Hindlimb muscle (tissue), 1 donor: Measurements from ENCODE around the gene API5. TPM values are rescaled to one million over a fixed set of nuclear protein-coding genes. Genes with fewer than 3 reads are reported as not detected.
"Not testable (repeated sequence)": the region's sequence is repeated elsewhere in the genome, so short reads cannot be mapped to it uniquely, and the experiment has no call there.

ENCODE experiments used
- DNase-seq: peaks from one replicate; pipeline ENCODE4 v3.0.0-alpha.2; 2013
- polyA plus RNA-seq: library from polyadenylated mRNA; unstranded; fragments of 120-200 nt; gene quantifications from one replicate; pipeline ENCODE4 v1.2.1, GENCODE V29; 2013; ENCODE audit not compliant: insufficient read length

The API5 gene
- polyA plus RNA-seq = 38.7 TPM

DNA sequence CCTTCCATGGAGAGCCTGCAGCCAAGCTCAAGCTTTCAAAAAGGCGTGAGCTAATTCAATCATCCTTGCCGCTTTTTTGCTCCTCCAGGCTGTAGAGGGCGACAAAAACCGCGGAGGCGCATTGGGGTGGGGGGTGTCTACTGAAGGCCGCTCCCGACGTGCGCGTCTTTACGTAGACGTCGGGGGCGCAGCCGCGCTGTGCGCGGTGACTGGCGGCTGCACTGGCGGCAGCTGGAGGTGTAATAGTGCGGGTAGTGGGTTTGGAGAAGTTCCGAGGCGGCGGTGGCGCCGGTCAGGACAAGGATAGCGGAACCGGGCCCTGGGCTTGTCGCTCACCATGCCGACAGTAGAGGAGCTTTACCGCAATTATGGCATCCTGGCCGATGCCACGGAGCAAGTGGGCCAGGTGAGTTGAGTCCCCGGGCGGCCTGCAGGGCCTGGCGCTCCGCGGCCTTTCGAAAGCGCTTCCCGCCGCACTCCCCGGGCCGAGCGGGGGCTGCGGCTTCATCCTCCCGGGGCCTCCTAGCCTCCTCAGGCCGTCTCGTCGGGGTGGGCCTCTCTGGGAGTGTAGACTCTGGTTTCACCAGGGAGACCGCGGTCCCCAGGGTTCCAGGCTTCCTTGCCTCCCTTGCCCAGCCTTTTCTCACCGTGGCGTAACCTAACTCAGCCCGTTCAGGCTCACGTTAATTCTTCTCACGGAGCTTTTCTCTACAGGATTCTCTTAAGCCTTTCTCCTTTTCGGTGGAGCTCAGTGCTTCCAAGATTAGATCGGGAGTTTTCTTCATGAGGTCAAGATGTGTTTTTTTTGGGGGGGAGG, at the start of gene API5:
Gene API5, plus strand, starts transcription at position 206 of the 817 bp plus-strand sequence. Its CDS starts 132 bp downstream, at position 338.
- DNase-seq = peak; percentile 94

DNA sequence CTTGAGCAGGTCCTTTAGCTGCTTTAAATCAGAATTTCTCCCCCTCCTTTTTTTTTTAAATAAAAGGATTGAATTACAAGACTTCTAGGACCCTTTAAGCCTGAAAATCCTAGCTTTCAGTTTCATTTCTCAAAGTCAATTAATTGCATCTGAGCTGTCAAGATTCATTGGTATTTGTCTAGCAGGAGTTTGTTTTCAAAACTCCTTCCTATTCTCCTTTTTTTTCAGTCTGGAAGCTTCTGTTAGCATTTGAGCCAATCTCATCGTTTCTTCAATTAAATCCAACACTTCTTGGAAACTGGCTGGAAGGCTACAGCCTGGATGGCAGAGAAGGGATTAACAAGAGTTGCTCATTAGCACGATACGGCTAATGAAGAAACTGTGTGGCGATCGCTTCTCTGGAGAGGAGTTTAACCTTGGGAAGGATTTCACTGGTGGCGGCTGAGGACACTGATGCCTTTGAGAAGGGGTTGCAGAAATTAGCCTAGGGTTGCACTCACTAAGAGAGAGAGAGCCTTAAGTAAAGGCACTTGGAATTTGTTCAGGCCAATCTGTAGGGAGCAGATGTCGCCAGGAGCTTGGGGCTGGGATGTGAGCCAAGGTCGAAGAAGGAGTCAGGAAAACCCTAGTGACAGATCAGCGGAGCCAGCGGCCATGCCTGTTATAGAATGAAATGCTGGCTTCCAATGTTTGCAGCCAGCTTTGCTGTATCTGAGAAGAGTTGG, 43.8 kb upstream of the API5 start:
- peak; percentile 38 for DNase-seq

DNA sequence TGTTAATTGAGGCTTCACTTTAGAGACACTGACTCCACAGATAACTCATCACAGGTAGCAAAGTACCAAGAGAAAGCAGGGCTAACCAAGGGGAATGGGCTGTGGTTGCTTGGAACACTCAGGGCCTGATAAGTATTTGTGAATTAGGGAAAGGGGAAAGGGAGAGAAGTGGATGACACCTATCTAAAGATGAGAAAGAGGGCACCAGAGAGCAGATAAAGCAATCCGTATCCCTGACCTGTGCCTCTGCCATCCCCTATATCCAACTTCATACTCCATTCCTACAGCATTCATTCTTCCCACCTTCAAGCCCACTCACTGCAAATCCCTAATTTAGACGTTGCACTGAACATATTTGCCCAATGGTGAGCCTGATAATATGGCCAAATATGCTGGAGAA, 43.0 kb upstream of the API5 start:
- DNase-seq = no peak

DNA sequence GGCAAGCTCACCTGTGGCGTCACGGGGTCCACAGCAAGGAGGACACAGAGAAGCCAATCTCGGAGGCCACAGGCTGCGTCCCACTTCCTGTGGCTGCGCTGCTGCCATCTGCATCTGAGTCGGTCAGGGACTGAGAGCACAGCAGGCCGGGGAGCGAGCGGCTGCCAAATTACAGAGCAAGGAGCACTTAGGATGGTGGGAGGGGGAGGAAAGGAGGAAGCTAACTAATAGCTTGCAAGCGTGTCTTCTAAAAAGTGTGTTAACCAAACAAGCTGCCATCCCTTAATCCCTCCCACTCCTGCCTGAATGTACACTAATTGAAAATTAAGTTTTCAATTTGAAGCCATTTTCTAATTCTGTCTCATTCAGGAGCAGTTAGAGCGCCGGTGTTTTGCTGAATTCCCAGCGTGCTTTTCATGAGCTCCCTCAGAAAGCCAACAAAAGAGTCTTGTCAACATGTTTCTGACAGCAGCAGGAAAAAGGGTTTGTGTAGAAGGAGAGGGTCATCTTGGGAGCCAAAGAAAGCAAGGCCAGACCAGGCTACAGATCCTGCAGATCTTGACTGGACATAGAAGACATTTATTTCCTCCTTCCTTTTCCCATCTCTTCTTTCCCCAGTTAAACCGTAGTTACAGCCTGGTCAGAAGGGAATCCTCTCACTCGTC, 42.4 kb upstream of the API5 start:
- DNase-seq = no peak

DNA sequence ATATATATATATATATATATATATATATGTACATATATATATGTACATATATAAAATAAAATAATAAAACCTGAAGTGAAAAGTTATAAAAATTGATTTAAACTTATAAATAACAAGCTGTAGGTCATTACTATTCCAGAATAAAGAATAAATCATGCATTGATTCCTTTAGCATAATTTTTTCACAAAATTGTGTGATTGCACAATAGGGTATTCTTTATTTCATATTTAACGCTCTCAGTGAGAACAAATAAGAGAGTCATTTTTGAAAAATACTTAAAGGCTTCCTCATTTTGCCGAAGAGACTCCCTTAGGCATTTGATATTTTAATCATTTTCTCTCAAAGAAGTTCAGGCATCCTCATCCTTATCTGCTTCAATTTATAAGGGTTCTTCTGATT, 41.3 kb upstream of the API5 start:
- no peak for DNase-seq

DNA sequence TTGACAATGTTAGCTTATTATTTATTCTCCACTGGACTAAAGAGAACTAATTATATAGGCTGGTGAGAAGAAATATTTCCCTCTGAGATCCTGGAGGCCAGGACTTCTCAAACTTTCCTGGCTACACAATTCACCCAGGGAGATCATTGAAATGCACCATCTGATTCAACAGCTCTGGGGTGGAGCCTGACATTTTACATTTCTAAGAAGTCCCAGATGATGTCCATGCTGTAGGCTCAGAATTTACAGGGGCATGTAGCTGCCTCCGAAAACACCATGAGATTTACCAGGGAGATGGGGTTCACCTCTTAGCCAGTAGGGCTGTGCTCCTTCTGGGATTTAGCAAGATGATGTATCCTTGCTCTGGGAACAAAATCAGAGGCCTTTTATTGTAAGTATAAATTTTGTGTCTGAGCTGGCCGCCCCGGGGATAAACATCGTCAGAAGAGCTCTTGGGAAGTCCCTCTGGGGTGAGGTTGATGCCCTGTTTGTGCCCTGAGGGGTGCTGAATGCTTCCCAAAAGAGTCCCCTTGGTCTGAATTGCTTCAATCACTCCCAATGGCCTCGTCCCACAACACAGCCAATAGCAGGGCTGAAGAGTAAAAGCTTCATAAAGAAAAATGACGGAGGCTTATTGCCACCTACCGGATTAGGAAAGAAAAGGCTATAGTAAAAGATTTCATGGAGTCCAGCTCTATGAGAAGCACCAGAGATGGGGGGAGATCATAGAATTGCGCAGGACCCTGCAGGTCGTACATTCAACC, 33.4 kb upstream of the API5 start:
- no peak for DNase-seq

DNA sequence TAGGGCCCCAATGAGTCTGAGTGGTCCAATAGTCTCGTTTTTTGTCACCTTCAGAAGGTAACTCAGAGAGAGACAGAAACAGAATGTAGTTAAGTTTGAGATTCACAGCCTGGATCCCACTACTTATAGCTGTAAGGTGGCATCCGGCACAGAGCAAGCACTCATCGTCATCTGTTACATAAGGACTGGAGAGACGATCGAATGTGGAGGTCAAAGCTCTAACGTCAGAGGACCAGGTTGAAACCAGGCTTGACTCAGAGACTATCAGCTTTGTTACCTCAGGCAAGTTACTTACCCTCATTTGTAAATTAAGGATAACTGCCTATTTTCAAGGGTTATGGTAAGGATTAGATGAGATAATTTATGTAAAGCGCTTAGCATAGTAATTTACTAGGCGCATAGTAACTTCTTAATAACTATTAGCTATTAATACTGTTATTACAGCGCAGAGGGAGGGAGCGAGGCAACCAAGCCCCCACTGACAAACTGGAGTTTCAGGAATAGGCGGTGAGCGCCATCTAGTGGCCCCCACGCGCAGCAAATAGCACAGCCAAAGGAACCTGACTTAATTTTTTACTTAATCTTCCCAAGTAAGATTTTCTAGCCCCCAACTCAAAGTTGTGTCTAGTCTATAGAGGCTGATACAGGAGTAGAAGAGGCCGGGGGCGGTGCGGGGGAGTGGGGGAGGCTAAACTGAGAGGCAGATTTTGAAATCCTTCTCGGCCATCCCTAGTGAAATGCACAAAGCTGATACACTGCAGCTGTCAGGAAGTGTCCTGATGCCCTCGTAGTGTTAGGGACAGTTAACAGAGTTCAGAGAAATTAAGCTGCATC, 29.0 kb upstream of the API5 start:
- no peak for DNase-seq

DNA sequence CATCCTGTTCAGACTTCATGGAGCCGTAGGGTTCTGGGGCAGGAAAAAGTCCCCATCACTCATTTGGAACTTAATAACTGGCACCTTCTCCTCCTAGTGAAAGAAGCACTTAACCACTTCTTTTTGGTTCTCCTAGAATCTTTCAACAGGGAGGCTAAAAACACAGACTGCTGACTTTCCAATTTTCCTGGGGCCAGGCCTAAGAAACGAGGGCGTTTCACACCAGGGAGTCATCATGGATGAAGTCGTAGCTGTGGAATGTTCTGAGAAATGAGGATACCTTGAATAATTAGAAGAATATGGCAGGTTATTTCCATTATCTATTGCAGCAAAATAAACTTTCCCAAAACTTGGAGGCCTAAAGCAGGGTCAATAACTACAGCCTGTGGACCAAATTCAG, 26.0 kb upstream of the API5 start:
- no peak for DNase-seq

DNA sequence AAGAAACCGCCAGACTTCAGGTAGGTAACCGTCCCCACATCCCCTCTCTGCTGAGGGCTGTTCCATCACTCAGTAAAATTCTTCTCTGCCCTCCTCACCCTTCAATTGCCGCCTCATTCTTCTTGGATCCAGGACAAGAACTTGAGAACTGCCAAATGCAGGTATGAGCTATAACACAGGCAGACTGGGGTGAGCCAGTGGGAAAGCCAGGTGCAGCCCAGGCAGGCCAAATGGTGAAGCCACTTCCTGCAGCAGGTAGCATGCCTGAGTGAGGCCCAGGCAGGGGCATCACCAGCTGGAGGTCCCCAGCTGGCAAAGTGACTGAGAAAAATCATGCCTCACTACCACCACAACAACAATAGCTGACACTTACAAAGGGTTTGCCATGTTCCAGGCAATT, 22.4 kb upstream of the API5 start:
- no peak for DNase-seq

DNA sequence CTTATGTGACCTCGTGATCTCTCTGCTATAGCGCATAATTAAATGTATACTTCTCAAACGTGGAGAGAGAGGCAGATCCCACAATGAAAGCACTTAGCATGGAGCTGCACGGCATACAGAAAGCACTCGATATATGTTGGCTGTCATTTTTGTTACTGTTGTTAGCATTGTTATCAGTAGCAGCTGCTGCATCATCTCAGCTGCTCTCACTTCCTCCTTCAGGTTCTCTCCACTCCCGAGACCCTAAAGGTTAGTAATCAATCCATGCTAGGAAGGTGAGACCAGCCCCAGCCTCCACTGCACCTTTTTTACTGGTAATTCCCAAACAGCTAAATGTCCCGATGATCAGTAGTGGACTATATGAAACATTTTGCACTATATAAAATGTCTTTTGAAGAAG, 13.4 kb upstream of the API5 start:
- no peak for DNase-seq

DNA sequence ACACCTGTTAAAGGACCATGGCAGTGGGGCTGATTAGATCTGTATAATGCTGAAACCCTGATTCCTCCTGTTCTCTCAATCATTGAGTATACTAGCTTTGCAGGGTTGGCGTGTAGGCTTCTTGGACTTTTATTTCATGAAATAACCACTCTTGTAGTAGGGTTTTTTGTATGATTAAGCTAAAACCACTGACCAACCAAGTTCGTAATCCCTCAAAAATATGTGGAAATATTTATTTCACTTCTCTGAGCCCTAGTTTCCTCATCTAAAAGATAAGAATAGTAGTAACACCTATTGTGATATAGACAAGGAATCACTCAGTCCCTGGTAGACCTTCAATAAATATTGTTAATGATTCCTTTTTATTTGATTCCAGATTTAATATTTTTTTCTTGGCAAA, 4.2 kb downstream of the API5 start:
- DNase-seq = no peak

DNA sequence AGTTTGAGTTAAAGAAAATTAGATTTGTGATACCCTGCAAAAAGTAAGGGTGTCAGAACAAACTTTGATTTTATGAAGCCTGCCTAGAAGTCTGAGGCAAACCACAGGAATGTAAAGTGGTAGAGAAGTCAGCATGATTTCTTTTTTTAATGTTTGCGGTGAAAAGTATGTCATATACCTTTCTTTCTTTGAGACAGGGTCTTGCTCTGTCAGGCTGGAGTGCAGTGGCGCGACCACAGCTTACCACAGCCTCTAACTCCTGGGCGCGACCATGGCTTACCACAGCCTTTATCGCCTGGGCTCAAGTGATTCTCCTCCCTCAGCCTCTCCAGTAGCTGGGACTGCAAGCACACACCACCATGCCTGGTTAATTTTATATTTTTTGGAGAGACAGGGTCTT, 4.7 kb downstream of the API5 start:
- no peak for DNase-seq

DNA sequence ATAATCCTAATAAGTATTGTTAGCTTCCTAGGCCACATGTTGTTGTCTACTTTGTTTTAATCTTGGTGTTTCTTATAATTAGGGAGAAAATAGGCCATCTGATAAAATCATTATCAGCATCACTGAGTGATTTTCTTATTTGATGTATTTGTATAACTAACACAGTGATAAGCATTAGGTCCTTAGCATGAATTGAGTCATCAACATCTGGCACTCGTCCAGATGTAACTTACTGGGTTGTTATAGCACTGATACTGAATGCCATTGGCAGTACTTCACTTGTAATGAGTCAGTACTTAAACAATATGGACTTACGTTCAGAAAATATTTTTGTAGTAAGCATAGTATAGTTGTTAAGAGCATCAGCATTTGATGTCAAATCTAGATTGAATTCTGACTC, 16.2 kb downstream of the API5 start:
- no peak for DNase-seq

DNA sequence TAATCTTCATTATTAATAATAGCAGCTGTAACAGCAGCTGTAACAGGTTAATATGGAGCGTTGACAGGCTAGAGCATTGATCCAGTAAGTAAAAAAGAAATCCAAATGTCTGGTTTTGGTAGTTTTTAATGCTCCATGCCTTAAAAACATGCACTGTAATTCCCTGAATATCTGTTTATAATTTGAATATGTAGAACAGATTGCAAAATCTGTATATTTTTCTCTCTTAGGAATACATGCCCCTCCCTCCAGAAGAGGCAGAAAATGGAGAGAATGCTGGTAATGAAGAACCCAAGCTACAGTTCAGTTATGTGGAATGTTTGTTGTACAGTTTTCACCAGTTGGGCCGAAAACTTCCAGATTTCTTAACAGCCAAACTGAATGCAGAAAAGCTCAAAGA, 16.7 kb downstream of the API5 start:
- no peak for DNase-seq

DNA sequence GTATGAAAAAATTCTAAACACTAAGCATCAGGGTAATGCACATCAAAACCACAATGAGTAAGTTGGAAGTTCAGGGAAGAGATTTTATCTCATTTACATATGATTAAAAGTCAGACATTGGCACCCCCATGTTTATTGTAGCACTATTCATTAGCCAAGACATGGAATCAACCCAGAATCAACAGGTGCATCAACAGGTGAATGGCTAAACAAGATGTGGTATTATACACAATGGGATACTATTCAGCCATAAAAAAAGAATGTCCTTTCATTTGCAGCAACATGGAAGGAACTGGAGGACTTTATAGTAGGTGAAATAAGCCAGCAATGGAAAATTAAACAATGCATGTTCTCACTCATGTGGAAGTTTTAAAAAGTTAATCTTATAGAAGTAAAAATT, 29.4 kb downstream of the API5 start:
- no peak for DNase-seq

DNA sequence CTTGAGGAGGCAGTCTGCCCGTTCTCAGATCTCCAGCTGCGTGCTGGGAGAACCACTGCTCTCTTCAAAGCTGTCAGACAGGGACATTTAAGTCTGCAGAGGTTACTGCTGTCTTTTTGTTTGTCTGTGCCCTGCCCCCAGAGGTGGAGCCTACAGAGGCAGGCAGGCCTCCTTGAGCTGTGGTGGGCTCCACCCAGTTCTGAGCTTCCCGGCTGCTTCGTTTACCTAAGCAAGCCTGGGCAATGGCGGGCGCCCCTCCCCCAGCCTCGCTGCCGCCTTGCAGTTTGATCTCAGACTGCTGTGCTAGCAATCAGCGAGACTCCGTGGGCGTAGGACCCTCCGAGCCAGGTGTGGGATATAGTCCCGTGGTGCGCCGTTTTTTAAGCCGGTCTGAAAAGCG, 39.6 kb downstream of the API5 start:
- DNase-seq = not testable (repeated sequence)

DNA sequence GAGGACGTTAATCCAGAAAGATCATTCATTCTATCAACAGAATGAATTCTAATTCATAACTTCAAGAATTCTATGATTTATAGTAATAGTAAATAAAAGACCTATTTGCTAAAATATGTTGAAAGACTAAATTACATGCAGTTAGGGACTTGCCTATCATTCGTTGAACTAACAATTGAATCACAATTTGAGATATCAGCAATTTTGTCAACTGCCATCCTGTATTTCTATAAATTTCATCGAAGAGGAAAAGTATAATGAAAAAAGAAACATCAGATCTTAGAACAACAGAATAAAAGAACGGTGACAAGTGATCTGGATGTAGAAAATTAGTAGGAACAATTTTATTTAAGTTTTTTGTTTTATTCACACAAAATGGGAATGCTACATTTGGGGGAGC, 42.5 kb downstream of the API5 start:
- no peak for DNase-seq

DNA sequence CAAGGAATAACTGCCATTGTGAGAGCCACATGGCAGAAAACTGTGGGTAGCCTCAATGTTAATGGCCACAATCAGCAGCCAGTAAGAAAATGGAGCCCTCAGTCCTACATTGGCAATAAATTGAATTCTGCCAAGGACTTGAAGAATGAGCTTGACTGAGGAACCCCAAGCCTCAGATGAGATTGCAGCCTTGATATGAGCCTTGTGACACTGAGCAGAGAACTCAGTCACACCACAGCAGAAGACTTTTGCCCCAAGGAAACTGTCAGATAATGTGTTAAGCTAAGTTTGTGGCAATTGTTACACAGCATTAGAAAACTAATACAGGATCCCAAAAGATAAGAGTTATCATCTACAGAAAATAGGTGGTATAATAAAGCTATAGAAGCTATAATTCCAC, 44.5 kb downstream of the API5 start:
- no peak for DNase-seq

DNA sequence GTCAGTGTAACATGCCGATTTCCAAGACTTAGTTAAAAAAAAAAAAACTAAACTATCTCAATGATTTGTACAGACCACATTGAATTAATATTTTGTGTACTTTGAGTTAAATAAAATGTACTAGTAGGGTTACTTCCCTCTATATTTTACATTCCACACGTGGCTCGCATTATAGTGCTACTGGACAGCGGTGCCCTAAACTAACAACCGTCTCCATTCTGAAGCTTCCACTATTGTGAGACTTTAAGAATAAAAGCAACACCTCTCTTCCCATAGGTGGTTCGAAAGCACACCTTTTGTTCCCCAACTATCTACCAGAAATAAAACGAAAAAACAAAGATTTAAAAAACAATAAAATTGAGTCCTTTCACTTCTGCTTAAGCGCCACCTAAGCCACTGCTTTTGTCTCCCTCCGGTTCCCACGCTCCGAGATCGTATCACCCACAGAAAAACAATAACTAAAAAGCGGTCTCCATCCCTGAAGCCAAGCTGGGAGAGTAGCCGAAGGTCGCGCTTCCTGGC, 46.5 kb downstream of the API5 start:
- no peak for DNase-seq

DNA sequence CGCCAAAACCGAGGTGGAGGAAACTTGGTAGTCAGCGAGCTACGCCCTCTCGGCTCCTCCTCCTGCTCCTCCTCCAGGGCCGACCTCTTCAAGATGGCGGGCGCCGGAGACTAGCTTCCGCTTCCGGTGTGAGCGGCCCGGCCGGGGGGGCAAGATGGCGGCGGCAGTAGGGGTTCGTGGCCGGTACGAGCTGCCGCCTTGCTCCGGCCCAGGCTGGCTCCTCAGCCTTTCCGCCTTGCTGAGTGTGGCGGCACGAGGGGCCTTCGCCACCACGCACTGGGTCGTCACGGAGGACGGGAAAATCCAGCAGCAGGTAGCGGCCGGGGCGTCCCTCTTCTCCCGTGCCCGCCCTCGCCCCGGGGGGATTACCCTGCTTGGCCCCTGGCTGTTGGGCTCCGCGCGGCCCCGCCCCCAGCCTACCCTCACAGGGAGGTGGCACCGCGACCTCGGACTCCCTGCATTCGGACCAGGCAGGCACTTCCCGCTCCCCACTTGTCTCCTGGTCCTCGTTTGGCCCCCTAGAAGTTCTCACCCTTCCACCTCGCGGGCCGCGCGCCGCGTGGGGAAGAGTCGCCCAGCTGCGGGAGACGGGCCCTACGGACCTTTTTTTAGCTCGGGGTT, 47.1 kb downstream of the API5 start, which contains the start of gene TTC17:
Gene TTC17, plus strand, starts transcription at position 120 of the 621 bp plus-strand sequence. Its CDS starts 35 bp downstream, at position 155.
- peak; percentile 94 for DNase-seq

DNA sequence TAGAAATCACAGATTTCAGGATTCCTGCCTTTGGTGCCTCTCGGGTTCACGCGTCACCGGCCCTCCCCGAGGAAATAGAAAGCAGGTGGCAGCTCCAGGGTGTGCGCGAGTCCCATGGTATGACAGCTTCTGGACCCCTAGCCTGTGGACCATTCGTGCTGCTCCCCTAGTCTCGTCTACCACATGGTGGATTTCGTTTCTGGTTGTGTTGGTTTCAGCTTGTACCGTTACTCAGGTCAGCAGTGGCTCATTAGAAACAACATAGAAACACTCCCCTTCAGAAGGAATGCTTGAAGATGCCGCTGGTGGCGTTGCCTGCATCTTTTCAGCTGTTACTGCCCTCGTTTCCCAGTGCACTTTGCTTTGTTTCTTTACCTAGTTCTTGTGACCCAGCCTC, 47.6 kb downstream of the API5 start:
- DNase-seq = no peak
